GM23338 (cell line): Measurements from ENCODE around the gene SELENOM. TPM values are rescaled to one million over a fixed set of nuclear protein-coding genes. Genes with fewer than 3 reads are reported as not detected.

Experiments
- ATAC-seq: fragments of 200-7000 bp; cut with Tn5 transposase; 3 replicates; pipeline ENCODE4 v1.9.1; 2020
- DNase-seq: peaks from one replicate; pipeline ENCODE4 v3.0.0-alpha.2; 2015; ENCODE audit warnings: low spot score
- H2AFZ ChIP-seq: fragments of 200-600 bp; sonication (generic); 2 replicates; pipeline ENCODE4 v1.8.0; 2016; ENCODE audit warnings: antibody characterized with exemption, mild to moderate bottlenecking, moderate library complexity
- H3F3A ChIP-seq: fragments of 200-600 bp; sonication (generic); replicated peaks from 2 replicates; pipeline ENCODE4 v1.8.0; 2017; ENCODE audit warnings: antibody characterized with exemption, mixed run types, low read depth
- H3K27ac ChIP-seq: fragments of 200-600 bp; sonication (generic); 2 replicates; pipeline ENCODE4 v1.6.1; 2016; ENCODE audit warnings: low read depth
- H3K27me3 ChIP-seq: fragments of 200-600 bp; sonication (generic); 2 replicates; pipeline ENCODE4 v1.8.0; 2016; ENCODE audit warnings: mild to moderate bottlenecking, mixed run types, moderate library complexity; ENCODE audit not compliant: insufficient read depth
- H3K36me3 ChIP-seq: fragments of 200-600 bp; sonication (generic); 2 replicates; pipeline ENCODE4 v1.8.0; 2016; ENCODE audit warnings: mild to moderate bottlenecking; ENCODE audit not compliant: insufficient read depth
- H3K4me1 ChIP-seq: fragments of 200-600 bp; sonication (generic); 2 replicates; pipeline ENCODE4 v1.8.0; 2016; ENCODE audit warnings: mild to moderate bottlenecking, moderate library complexity; ENCODE audit not compliant: insufficient read depth
- H3K4me2 ChIP-seq: fragments of 200-600 bp; sonication (generic); 2 replicates; pipeline ENCODE4 v1.7.1; 2017; ENCODE audit warnings: mixed run types
- H3K4me3 ChIP-seq: fragments of 200-600 bp; sonication (generic); 2 replicates; pipeline ENCODE4 v1.6.1; 2016; ENCODE audit warnings: mixed run types
- H3K79me2 ChIP-seq: fragments of 200-600 bp; sonication (generic); replicated peaks from 2 replicates; pipeline ENCODE4 v1.8.0; 2017; ENCODE audit warnings: mild to moderate bottlenecking; ENCODE audit not compliant: insufficient read depth
- H3K9me2 ChIP-seq: fragments of 200-600 bp; sonication (generic); 2 replicates; pipeline ENCODE4 v1.8.0; 2017; ENCODE audit not compliant: insufficient read depth
- H4K20me1 ChIP-seq: fragments of 200-600 bp; sonication (generic); replicated peaks from 2 replicates; pipeline ENCODE4 v1.8.0; 2017; ENCODE audit warnings: mild to moderate bottlenecking; ENCODE audit not compliant: insufficient read depth
- H3K27ac Mint-ChIP-seq: 2 replicates; pipeline ENCODE4 v1.8.0; 2020; ENCODE audit warnings: inconsistent platforms, mild to moderate bottlenecking, moderate library complexity, mixed read lengths
- H3K27me3 Mint-ChIP-seq: 3 replicates; pipeline ENCODE4 v1.8.0; 2022; ENCODE audit warnings: low read depth, mild to moderate bottlenecking, moderate library complexity, mixed read lengths, inconsistent platforms; ENCODE audit not compliant: insufficient read depth, poor library complexity
- H3K36me3 Mint-ChIP-seq: 3 replicates; pipeline ENCODE4 v1.8.0; 2021; ENCODE audit warnings: low read depth, mild to moderate bottlenecking, inconsistent platforms, moderate library complexity, mixed read lengths
- H3K4me1 Mint-ChIP-seq: 3 replicates; pipeline ENCODE4 v1.8.0; 2020; ENCODE audit warnings: mild to moderate bottlenecking, inconsistent platforms, mixed read lengths
- H3K4me3 Mint-ChIP-seq: 3 replicates; pipeline ENCODE4 v1.8.0; 2021; ENCODE audit warnings: moderate library complexity, mild to moderate bottlenecking, inconsistent platforms, mixed read lengths
- H3K9me3 Mint-ChIP-seq: 3 replicates; pipeline ENCODE4 v1.8.0; 2020; ENCODE audit warnings: moderate library complexity, mild to moderate bottlenecking, inconsistent platforms, mixed read lengths
- CREB1 ChIP-seq: fragments of 250-450 bp; sonication (Bioruptor Pico); IDR thresholded peaks from 2 replicates; pipeline ENCODE4 v1.5.0; 2020; ENCODE audit warnings: low read depth, mild to moderate bottlenecking, moderate library complexity
- EZH2phosphoT487 ChIP-seq: fragments of 200-600 bp; sonication (generic); IDR thresholded peaks from one replicate; pipeline ENCODE4 v1.8.1; 2018; ENCODE audit warnings: antibody characterized with exemption; ENCODE audit not compliant: unreplicated experiment
- POLR2AphosphoS5 ChIP-seq: IDR thresholded peaks from 2 replicates; pipeline ENCODE4 v1.6.1; 2016; ENCODE audit warnings: antibody characterized with exemption, low read depth
- ZNF114 ChIP-seq: fragments of 250-450 bp; sonication (Bioruptor Pico); IDR thresholded peaks from 2 replicates; pipeline ENCODE4 v1.5.0; 2020; ENCODE audit warnings: mild to moderate bottlenecking, moderate library complexity
- ZNF331 ChIP-seq: fragments of 250-450 bp; sonication (Bioruptor Pico); IDR thresholded peaks from 2 replicates; pipeline ENCODE4 v1.5.0; 2020; ENCODE audit warnings: low read depth, mild to moderate bottlenecking, moderate library complexity
- polyA plus RNA-seq: library from polyadenylated mRNA; unstranded; fragments of >200 nt; fragmentation: Nextera tagmentation; extraction: Ambion mirVana; gene quantifications from 2 replicates; pipeline ENCODE4 v1.2.1, GENCODE V29; 2016
- total RNA-seq: library from RNA; depleted of rRNA; stranded (reverse); fragments of >200 nt; shearing (Covaris generic); gene quantifications from 2 replicates; pipeline ENCODE4 v1.2.3, GENCODE V29; 2014
- TF ChIP-seq, protein P1 (sequence below): IDR thresholded peaks from 2 replicates; pipeline ENCODE4 v1.6.1; 2016; ENCODE audit warnings: antibody characterized with exemption
- TF ChIP-seq, protein P2 (sequence below): fragments of 250-450 bp; sonication (Bioruptor Pico); IDR thresholded peaks from 2 replicates; pipeline ENCODE4 v1.5.0; 2020; ENCODE audit warnings: mild to moderate bottlenecking, moderate library complexity
- TF ChIP-seq, protein P3 (sequence below), 2 experiments: fragments of 200-600 bp in 1 of 2; sonication (generic) in 1 of 2; conservative IDR thresholded peaks; 2 replicates each; pipeline versions ENCODE4 v1.5.1 to v1.6.1; 2016 to 2017; ENCODE audit warnings: antibody characterized with exemption in 2 of 2, low read depth in 2 of 2, mild to moderate bottlenecking in 2 of 2, moderate library complexity in 1 of 2

The SELENOM gene
- total and polyA plus RNA-seq, 2 experiments from 2014 or later, result 44.9 to 50.8 TPM

DNA sequence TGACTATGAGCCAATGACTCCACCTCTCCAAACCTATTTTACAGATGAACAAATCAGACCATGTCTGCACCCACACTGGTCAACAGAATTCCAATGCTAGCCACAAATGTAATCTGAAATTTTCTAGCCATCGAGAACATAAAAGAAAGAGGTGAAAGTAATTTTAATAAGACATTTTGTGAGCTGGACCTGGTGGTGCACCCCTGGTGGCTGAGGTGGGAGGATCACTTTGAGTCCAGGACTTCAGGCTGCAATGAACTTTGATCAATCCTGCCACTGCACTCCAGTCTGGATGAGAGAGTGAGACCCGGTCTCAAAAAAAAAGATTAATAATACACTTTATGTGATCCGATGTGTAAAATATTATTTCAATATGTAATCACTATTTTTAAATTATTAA lies 43.2 kb upstream of the SELENOM start:
- Histone ChIP-seq H3K9me2 (no peaks in the 10 kb centered on the region), H3K4me2 (no peak overlapping the region), H3K27ac (no peak overlapping the region), H3F3A (no peaks in the 10 kb centered on the region), H4K20me1 (no peaks in the 10 kb centered on the region), H3K79me2 (no peaks in the 10 kb centered on the region), H3K4me1 (no peaks in the 10 kb centered on the region), H3K4me3 (no peak overlapping the region), H2AFZ (no peak overlapping the region), H3K27me3 (no peaks in the 10 kb centered on the region; the same call in 1 of the 2 replicates), H3K36me3 (no peaks in the 10 kb centered on the region)
- Mint-ChIP-seq H3K9me3 (peaks cover 22% of the 10 kb centered on the region), H3K27me3 (peaks cover 2% of the 10 kb centered on the region), H3K36me3 (peaks cover 4% of the 10 kb centered on the region; the same call in 1 of the 3 replicates), H3K4me3 (no peak overlapping the region), H3K4me1 (no peaks in the 10 kb centered on the region), H3K27ac (no peak overlapping the region)
- no peak for TF ChIP-seq ZNF114 (CRISPR knock-in tag)
- TF ChIP-seq, protein P1, sequence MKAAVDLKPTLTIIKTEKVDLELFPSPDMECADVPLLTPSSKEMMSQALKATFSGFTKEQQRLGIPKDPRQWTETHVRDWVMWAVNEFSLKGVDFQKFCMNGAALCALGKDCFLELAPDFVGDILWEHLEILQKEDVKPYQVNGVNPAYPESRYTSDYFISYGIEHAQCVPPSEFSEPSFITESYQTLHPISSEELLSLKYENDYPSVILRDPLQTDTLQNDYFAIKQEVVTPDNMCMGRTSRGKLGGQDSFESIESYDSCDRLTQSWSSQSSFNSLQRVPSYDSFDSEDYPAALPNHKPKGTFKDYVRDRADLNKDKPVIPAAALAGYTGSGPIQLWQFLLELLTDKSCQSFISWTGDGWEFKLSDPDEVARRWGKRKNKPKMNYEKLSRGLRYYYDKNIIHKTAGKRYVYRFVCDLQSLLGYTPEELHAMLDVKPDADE, result no peak
- TF ChIP-seq, protein P2, sequence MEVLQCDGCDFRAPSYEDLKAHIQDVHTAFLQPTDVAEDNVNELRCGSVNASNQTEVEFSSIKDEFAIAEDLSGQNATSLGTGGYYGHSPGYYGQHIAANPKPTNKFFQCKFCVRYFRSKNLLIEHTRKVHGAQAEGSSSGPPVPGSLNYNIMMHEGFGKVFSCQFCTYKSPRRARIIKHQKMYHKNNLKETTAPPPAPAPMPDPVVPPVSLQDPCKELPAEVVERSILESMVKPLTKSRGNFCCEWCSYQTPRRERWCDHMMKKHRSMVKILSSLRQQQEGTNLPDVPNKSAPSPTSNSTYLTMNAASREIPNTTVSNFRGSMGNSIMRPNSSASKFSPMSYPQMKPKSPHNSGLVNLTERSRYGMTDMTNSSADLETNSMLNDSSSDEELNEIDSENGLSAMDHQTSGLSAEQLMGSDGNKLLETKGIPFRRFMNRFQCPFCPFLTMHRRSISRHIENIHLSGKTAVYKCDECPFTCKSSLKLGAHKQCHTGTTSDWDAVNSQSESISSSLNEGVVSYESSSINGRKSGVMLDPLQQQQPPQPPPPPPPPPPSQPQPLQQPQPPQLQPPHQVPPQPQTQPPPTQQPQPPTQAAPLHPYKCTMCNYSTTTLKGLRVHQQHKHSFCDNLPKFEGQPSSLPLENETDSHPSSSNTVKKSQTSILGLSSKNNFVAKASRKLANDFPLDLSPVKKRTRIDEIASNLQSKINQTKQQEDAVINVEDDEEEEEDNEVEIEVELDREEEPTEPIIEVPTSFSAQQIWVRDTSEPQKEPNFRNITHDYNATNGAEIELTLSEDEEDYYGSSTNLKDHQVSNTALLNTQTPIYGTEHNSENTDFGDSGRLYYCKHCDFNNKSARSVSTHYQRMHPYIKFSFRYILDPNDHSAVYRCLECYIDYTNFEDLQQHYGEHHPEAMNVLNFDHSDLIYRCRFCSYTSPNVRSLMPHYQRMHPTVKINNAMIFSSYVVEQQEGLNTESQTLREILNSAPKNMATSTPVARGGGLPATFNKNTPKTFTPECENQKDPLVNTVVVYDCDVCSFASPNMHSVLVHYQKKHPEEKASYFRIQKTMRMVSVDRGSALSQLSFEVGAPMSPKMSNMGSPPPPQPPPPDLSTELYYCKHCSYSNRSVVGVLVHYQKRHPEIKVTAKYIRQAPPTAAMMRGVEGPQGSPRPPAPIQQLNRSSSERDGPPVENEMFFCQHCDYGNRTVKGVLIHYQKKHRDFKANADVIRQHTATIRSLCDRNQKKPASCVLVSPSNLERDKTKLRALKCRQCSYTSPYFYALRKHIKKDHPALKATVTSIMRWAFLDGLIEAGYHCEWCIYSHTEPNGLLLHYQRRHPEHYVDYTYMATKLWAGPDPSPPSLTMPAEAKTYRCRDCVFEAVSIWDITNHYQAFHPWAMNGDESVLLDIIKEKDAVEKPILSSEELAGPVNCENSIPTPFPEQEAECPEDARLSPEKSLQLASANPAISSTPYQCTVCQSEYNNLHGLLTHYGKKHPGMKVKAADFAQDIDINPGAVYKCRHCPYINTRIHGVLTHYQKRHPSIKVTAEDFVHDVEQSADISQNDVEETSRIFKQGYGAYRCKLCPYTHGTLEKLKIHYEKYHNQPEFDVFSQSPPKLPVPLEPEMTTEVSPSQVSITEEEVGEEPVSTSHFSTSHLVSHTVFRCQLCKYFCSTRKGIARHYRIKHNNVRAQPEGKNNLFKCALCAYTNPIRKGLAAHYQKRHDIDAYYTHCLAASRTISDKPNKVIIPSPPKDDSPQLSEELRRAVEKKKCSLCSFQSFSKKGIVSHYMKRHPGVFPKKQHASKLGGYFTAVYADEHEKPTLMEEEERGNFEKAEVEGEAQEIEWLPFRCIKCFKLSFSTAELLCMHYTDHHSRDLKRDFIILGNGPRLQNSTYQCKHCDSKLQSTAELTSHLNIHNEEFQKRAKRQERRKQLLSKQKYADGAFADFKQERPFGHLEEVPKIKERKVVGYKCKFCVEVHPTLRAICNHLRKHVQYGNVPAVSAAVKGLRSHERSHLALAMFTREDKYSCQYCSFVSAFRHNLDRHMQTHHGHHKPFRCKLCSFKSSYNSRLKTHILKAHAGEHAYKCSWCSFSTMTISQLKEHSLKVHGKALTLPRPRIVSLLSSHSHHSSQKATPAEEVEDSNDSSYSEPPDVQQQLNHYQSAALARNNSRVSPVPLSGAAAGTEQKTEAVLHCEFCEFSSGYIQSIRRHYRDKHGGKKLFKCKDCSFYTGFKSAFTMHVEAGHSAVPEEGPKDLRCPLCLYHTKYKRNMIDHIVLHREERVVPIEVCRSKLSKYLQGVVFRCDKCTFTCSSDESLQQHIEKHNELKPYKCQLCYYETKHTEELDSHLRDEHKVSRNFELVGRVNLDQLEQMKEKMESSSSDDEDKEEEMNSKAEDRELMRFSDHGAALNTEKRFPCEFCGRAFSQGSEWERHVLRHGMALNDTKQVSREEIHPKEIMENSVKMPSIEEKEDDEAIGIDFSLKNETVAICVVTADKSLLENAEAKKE, result no peak
- TF ChIP-seq POLR2AphosphoS5, result no peak
- no peak for TF ChIP-seq EZH2phosphoT487
- TF ChIP-seq CREB1, result no peak
- no peak for TF ChIP-seq ZNF331 (CRISPR knock-in tag)
- TF ChIP-seq, protein P3, sequence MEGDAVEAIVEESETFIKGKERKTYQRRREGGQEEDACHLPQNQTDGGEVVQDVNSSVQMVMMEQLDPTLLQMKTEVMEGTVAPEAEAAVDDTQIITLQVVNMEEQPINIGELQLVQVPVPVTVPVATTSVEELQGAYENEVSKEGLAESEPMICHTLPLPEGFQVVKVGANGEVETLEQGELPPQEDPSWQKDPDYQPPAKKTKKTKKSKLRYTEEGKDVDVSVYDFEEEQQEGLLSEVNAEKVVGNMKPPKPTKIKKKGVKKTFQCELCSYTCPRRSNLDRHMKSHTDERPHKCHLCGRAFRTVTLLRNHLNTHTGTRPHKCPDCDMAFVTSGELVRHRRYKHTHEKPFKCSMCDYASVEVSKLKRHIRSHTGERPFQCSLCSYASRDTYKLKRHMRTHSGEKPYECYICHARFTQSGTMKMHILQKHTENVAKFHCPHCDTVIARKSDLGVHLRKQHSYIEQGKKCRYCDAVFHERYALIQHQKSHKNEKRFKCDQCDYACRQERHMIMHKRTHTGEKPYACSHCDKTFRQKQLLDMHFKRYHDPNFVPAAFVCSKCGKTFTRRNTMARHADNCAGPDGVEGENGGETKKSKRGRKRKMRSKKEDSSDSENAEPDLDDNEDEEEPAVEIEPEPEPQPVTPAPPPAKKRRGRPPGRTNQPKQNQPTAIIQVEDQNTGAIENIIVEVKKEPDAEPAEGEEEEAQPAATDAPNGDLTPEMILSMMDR (conservative IDR thresholded peaks at IDR 0.05; ENCODE audit: low read depth in 2 of 2), result peak; percentile 14 to 60; a peak in 2 of 4 replicates
- DNase-seq (peak; percentile 21), ATAC-seq (peak; percentile 15; the same call in 1 of the 3 replicates)
